ENCODE results near the gene YIPF2. TPM values are rescaled to one million over a fixed set of nuclear protein-coding genes. Genes with fewer than 3 reads are reported as not detected.

YIPF2 gene
- total and polyA plus RNA-seq, 12 donors, result 13.7 to 36.7 (median 17.2) TPM

- WGBS, 2 donors, result 93 to 95% methylated on average over 28 to 29 of the region's 29 CpGs
- peaks cover 5 to 11% (median 9%) of the 10 kb centered on the region in 9 donors for H3K4me1 ChIP-seq
- H3K36me3 ChIP-seq, result peaks cover 0 to 74% (median 14%) of the 10 kb centered on the region in 9 donors
- H3K27ac ChIP-seq, result no peak overlapping the region
- DNase-seq (no peak), ATAC-seq (no peak)
- no peaks in the 10 kb centered on the region for H3K27me3 ChIP-seq
- H3K9me3 ChIP-seq, result no peaks in the 10 kb centered on the region
- intact Hi-C loops (cut with DNase I), result loop anchor here in 1 of 10 donors (10.0 kb wide), 1 partner anchor 49 kb away; the partner anchor contains the start of gene CARM1
- no peak for TF ChIP-seq CTCF (IDR thresholded peaks at IDR 0.05)
- no peak overlapping the region for H3K4me3 ChIP-seq
These were observed 5.0 kb downstream of the YIPF2 start for GRCh38 chr19:10923260-10924112.

DNA sequence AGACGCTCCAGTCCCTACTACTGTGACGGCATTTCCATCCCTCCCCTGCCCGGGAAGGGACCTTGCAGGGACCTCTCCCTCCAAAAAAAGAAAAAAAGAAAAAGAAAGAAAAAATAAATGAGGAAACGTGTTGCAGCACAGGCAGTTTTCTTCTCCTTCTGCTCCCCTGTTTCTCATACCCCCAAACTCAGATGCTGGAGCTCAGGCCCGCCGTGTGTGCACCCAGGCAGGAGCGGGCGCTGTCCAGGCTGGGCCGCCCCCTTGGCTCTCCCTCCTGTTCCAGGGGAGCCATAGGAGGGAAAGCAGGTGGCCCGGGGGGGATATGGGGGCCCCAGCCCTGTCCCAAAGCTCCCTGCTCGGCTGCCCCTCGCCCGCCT is 5.8 kb downstream of the YIPF2 start:
- H3K4me1 ChIP-seq, result peaks cover 2 to 6% (median 5%) of the 10 kb centered on the region in 9 donors
- H3K36me3 ChIP-seq, result peaks cover 0 to 83% (median 14%) of the 10 kb centered on the region in 9 donors
- H3K27ac ChIP-seq, result no peak overlapping the region
- no peaks in the 10 kb centered on the region for H3K9me3 ChIP-seq
- TF ChIP-seq CTCF (IDR thresholded peaks at IDR 0.05), result no peak
- no peak for DNase-seq
- no peaks in the 10 kb centered on the region for H3K27me3 ChIP-seq
- 89 to 90% methylated on average over 13 of the region's 13 CpGs for WGBS, 2 donors
- H3K4me3 ChIP-seq, result no peak overlapping the region
- ATAC-seq, result no peak
- intact Hi-C loops (cut with DNase I), result loop anchor here in 1 of 10 donors (10.0 kb wide), 1 partner anchor 48 kb away; the partner anchor contains the start of gene CARM1

DNA sequence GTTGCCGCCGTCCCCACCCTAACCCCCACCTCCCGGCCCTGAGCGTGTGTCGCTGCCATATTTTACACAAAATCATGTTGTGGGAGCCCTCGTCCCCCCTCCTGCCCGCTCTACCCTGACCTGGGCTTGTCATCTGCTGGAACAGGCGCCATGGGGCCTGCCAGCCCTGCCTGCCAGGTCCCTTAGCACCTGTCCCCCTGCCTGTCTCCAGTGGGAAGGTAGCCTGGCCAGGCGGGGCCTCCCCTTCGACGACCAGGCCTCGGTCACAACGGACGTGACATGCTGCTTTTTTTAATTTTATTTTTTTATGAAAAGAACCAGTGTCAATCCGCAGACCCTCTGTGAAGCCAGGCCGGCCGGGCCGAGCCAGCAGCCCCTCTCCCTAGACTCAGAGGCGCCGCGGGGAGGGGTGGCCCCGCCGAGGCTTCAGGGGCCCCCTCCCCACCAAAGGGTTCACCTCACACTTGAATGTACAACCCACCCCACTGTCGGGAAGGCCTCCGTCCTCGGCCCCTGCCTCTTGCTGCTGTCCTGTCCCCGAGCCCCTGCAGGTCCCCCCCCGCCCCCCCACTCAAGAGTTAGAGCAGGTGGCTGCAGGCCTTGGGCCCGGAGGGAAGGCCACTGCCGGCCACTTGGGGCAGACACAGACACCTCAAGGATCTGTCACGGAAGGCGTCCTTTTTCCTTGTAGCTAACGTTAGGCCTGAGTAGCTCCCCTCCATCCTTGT is 6.4 kb downstream of the YIPF2 start:
- no peaks in the 10 kb centered on the region for H3K9me3 ChIP-seq
- peak in 2 of 8 donors; percentile 2 to 3 for ATAC-seq
- peaks cover 0 to under 1% (median 0%) of the 10 kb centered on the region in 9 donors for H3K4me1 ChIP-seq
- H3K27me3 ChIP-seq, result no peaks in the 10 kb centered on the region
- 77 to 81% methylated on average over 33 of the region's 33 CpGs for WGBS, 2 donors
- no peak overlapping the region for H3K4me3 ChIP-seq
- no peak overlapping the region for H3K27ac ChIP-seq
- intact Hi-C loops (cut with DNase I), result loop anchor here in 1 of 10 donors (10.0 kb wide), 1 partner anchor 47 kb away; the partner anchor contains the start of gene CARM1
- TF ChIP-seq CTCF (IDR thresholded peaks at IDR 0.05), result no peak
- peaks cover 0 to 87% (median 14%) of the 10 kb centered on the region in 9 donors for H3K36me3 ChIP-seq
- DNase-seq, result no peak

DNA sequence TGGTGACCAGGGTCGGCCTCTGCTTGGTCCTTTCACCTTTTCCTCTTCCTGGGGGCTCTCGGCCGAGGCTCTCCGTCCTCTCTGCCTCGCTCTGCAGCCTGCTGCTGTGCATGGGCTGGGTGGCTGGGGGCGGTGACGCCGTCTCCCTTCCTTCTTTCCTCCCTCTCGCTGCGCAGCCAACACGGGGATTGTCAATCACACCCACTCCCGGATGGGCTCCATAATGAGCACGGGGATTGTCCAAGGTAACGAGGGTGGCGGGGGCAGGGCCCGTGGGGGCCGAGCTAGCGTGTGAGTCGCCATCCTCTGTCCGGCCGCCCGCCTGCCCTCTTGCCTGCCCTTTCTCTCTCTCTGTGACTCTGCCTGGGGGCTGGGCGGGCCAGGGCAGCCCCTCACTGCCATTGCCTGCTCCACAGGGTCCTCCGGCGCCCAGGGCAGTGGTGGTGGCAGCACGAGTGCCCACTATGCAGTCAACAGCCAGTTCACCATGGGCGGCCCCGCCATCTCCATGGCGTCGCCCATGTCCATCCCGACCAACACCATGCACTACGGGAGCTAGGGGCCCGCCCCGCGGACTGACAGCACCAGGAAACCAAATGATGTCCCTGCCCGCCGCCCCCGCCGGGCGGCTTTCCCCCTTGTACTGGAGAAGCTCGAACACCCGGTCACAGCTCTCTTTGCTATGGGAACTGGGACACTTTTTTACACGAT is 7.1 kb downstream of the YIPF2 start:
- DNase-seq, result no peak
- Histone ChIP-seq H3K27ac (no peak overlapping the region), H3K27me3 (no peaks in the 10 kb centered on the region), H3K4me3 (no peak overlapping the region), H3K4me1 (no peaks in the 10 kb centered on the region), H3K9me3 (no peaks in the 10 kb centered on the region), H3K36me3 (peaks cover 0 to 94% (median 14%) of the 10 kb centered on the region in 9 donors)
- intact Hi-C loops (cut with DNase I), result loop anchor here in 1 of 10 donors (10.0 kb wide), 1 partner anchor 47 kb away; the partner anchor contains the start of gene CARM1
- peak in 3 of 8 donors; percentile 6 to 17 (median 7) for ATAC-seq
- TF ChIP-seq CTCF (IDR thresholded peaks at IDR 0.05), result no peak
- WGBS, 2 donors, result 88 to 89% methylated on average over 43 of the region's 43 CpGs
